GM21526 (cell line): Measurements from ENCODE around the gene SAP25.
"Not testable (repeated sequence)": the region's sequence is repeated elsewhere in the genome, so short reads cannot be mapped to it uniquely, and the experiment has no call there.

Source experiments
- ATAC-seq: cut with Tn5 transposase; IDR thresholded peaks from one replicate; pipeline ENCODE4 v1.9.1; 2021; ENCODE audit warnings: moderate library complexity; ENCODE audit not compliant: unreplicated experiment, low FRiP score

SAP25 gene

DNA sequence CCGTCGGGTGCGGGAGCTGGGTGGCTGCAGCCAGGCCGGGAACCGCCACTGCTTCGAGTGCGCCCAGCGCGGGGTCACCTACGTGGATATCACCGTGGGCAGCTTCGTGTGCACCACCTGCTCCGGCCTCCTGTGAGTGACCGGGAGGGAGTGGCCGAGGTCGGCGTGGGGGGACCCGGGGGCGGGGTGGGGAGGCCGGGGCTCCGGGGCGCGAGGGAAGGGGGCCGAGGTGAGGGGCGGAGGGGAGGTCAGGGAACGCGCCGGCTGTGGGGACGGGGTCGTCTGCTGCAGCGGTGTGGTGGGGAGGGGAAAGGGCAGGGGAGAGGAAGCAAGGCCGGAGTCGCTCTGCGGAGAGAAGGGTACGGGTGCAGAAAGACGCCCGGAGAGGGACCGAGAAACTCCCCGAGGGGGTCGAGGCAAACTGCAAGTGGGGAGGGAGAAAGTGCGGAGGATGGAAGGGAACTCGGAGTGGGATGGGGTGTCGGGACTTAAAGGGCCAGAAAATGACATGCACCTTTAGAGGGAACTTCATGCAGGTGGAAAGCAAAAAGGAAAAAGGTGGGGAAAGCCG lies 34.2 kb downstream of the SAP25 start:
- no peak for ATAC-seq

DNA sequence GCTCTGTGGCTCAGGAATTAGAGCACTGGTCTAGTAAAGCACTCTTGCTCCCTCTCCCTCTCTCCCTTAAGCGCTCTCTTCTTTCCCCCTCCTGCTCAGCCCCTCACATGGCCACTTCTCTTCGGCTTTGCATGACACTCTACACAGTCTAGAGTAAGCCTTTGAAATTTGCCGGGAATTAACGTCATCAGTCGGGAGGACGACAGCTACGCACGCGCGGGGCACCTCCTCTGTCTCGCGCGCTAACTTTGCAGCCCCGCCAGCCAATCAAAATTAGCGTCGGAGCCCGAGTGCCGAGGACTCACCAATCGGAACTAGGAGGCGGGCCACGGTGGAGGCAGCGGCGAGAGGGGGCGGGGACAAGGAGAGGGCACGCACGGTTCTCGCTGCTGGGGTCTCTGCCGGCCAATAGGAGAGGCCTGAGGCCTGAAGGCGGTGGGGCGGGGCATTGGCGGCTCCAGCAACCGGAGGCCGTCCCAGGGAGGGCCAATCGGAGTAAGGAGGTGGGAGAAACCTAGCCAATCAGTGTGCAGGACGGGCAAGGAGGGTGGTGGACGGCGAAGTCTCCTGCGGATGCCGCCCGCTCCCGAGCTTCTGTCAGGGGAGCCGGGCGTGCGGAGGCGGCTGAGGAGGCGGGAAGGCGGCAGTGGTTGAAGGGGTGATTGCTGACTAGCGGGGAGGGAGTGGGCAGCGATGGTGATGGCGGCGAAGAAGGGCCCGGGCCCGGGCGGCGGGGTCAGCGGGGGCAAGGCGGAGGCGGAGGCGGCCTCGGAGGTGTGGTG lies 34.9 kb downstream of the SAP25 start, which contains the start of gene AGFG2:
Gene AGFG2, plus strand, starts transcription at position 550 of the 782 bp plus-strand sequence. Its CDS starts 144 bp downstream, at position 694.
- ATAC-seq: peak; percentile 88

DNA sequence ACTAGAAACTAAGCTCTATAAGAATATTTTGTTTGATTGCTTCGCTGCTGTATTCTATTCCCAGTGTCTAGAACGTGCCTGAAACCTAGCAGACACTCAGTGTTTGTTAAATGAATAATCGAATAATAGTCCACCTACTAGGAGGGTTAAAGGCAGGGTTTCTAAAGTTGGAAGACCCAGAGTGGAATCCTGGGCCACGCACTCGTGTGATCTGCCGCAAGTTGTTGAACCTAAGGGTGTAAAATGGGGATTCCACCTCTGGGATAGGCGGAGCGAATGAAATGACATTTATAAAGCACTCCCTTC lies 35.4 kb downstream of the SAP25 start:
- ATAC-seq: no peak

DNA sequence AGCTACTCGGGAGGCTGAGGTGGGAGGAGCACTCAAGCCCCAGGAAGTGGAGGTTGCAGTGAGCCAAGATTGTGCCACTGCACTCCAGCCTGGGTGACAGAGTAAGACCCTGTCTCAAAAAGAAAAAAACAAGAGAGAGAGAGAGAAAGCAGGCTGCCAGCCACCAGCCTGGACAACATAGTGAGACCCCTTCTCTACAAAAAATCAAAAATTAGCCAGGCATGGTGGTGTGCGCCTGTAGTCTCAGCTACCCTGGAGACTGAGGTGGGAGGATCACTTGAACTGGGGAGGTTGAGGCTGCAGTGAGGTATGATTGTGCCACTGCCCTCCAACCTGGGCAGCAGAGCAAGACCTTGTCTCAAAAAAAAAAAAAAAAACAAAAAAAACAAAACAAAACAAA lies 37.0 kb downstream of the SAP25 start:
- not testable (repeated sequence) for ATAC-seq

DNA sequence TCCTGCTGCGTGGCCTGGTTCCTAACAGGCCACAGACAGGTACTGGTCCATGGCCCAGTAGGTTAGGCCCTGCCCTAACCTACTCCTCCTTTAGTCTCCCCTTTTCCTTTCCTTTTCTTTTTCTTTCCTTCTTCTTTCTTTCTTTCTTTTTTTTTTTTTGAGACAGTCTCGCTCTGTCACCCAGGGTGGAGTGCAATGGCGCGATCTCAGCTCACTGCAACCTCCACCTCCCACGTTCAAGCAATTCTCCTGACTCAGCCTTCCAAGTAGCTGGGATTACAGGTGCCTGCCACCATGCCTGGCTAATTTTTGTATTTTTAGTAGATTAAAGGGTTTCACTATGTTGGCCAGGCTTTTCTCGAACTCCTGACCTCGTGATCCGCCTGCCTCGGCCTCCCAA lies 37.7 kb downstream of the SAP25 start:
- not testable (repeated sequence) for ATAC-seq

DNA sequence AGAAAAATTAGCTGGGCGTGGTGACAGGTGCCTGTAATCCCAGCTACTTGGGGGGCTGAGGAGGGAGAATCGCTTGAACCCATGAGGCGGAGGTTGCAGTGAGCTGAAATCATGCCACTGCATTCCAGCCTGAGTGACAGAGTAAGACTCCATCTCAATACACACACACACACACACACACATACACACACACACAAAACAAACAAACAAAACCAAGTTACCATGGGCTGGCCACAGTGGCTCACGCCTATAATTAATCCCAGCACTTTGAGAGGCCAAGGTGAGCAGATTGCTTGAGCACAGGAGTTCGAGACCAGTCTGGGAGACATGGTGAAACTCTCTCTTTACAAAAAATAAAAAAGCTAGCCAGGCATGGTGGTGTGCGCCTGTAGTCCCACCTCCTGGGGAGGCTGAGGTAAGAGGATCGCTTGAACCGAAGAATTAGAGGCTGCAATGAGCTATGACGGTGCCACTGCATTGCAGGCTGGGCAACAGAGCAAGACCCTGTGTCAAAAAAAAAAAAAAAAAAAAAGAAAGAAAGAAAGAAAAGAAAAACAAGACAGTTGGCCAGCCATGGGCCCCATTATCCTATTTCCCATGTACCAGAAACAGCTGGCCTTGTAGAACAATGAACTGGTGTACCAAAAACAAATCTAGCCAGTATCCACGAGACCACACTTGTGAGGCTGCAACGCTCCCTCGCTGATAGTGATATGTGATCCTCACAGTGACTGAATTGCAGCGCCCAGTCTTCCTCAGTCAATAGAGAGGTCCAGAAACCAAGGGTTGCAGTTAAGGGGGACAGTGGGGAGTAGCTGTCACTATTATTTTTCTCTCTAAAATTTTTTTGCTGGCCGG lies 41.3 kb downstream of the SAP25 start:
- ATAC-seq: no peak

DNA sequence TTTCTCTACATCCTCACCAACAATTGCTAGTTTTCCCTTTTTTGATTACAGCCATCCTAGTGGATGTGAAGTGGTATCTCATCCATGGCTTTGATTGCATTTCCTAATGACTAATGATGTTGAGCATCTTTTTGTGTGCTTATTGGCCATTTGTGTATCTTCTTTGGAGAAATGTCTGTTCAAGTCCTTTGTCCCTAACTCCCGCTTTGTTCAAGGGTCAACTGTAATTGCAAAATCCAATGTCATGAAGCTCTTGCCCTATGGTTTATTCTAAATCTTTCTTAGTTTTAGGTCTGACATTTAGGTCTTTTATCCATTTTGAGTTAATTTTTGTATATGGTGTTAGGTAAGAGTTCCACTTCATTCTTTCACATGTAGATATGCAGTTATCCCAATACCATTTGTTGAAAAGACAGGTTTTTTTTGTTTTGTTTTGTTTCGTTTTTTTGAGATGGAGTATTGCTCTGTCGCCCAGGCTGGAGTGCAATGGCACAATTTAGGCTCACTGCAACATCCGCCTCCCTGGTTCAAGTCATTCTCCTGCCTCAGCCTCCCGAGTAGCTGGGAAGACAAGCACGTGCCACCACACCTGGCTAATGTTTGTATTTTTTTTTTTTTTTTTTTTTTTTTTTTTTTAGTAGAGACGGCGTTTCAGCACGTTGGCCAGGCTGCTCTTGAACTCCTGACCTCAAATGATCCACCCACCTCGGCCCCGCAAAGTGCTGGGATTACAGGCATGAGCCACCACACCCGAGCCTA lies 45.4 kb downstream of the SAP25 start:
- not testable (repeated sequence) for ATAC-seq

DNA sequence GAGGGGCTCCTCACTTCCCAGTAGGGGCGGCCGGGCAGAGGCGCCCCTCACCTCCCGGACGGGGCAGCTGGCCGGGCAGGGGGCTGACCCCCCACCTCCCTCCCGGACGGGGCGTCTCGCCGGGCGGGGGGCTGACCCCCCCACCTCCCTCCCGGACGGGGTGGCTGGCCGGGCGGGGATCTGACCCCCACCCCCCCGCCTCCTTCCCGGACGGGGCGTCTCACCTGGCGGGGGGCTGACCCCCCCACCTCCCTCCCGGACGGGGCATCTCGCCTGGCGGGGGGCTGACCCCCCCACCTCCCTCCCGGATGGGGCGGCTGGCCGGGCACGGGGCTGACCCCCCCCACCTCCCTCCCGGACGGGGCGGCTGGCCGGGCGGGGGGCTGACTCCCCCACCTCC lies 50.5 kb downstream of the SAP25 start:
- ATAC-seq: not testable (repeated sequence)
